Keratinocyte (primary cell): ENCODE measurements around the gene ZNF428.

Source experiments
- CTCF ChIP-seq, 3 experiments: IDR thresholded peaks in 1 of 3; conservative IDR thresholded peaks in 1 of 3; optimal IDR thresholded peaks in 1 of 3; 2 replicates in 2 of 3; 3 replicates in 1 of 3; pipeline versions ENCODE3 to v1.5.1; 2011; ENCODE audit warnings: low read length in 3 of 3, mild to moderate bottlenecking in 3 of 3, moderate library complexity in 2 of 3, control low read depth in 1 of 3, inconsistent platforms in 1 of 3; ENCODE audit not compliant: insufficient read depth in 2 of 3; ENCODE audit errors: extremely low read depth in 1 of 3
- EZH2 ChIP-seq: IDR thresholded peaks from one replicate; pipeline ENCODE4 v1.6.1; 2012; ENCODE audit warnings: inconsistent platforms, mild to moderate bottlenecking, low read length, moderate library complexity

- TF ChIP-seq CTCF (optimal IDR thresholded peaks at IDR 0.05 in 1 of 3, IDR thresholded peaks at IDR 0.05 in 1 of 3, conservative IDR thresholded peaks at IDR 0.05 in 1 of 3; ENCODE audit: extremely low read depth in 1 of 3, insufficient read depth in 2 of 3, low read length in 3 of 3) (no peak), EZH2 (no peak)
Observed at GRCh38 chr19:43589678-43590077, 29.8 kb downstream of the ZNF428 start.
